ENCODE data around the gene EXOSC5.

EXOSC5 gene

DNA sequence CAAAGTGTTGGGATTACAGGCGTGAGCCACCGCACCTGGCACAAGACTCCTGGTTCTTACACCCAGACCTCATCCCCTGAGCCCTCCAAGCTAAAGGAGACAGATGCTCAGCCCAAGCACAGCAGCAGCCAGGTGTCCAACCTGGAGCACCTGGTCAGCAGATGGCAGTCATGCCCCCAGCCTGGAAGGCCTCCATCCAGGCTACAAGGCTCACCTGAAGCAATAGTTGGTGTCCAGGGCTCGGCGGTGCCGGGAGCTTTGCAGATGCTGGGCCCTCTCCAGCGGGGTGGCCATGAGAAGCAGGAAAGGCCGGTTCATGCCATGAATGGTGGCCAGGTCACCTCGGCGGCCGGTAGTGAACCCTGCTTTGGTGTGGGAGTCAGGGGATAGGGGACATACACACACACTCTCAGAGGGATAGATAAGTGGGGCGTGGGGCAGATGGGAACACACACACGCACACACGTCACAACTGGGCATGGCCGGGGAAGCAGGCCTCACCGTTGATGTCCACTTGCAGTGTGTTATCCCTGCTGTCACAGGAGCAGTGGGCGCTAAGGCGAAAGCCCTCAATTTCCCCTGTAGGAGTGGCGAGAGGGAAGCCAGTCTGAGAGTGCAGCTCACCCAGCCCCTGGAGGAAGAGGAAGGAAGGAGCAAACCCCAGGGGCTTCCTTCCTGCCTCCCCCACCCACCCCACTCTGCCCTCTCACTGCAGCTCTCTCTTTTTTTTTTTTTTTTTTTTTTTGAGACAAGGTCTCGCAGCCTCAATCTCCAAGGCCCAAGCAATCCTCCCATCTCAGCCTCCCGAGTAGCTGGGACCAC is 55.3 kb downstream of the EXOSC5 start:
- no peak for DNase-seq

DNA sequence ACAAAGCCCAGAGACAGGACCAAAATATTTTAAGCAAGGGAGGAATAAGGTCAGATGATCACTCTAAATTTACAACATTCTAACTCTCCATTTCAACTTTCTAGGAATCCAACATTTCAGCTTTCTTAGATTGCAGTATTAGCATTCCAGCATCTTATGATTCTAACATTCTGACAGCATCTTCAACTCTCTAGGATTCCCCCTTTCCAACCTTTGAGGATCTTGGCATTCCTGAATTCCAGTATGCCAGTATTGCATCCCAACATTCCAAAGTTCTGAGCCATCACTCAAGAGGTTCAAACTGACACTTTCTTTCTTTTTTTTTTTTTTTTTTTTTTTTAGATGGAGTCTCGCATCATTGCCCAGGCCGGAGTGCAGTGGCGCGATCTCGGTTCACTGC is 57.2 kb downstream of the EXOSC5 start:
- DNase-seq = no peak
